ENCODE results near the gene CACNB2. TPM values are rescaled to one million over a fixed set of nuclear protein-coding genes. Genes with fewer than 3 reads are reported as not detected.

Gene CACNB2
- polyA plus RNA-seq, 2 of the 4 experiments (the other 2 are of a cell fraction): not detected

- WGBS (ENCODE audit: missing lambda C conversion rate): 21% methylated on average over 4 of the region's 4 CpGs
- no peak for TF ChIP-seq RARB (CRISPR knock-in tag; IDR thresholded peaks at IDR 0.05)
- TF ChIP-seq, protein P1, sequence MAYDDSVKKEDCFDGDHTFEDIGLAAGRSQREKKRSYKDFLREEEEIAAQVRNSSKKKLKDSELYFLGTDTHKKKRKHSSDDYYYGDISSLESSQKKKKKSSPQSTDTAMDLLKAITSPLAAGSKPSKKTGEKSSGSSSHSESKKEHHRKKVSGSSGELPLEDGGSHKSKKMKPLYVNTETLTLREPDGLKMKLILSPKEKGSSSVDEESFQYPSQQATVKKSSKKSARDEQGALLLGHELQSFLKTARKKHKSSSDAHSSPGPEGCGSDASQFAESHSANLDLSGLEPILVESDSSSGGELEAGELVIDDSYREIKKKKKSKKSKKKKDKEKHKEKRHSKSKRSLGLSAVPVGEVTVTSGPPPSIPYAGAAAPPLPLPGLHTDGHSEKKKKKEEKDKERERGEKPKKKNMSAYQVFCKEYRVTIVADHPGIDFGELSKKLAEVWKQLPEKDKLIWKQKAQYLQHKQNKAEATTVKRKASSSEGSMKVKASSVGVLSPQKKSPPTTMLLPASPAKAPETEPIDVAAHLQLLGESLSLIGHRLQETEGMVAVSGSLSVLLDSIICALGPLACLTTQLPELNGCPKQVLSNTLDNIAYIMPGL (CRISPR knock-in tag; IDR thresholded peaks at IDR 0.05; ENCODE audit: borderline replicate concordance): no peak
- no peak for TF ChIP-seq FOSB (CRISPR knock-in tag; IDR thresholded peaks at IDR 0.05)
- no peak for TF ChIP-seq CHD4 (IDR thresholded peaks at IDR 0.05; ENCODE audit: borderline replicate concordance)
- no peak for TF ChIP-seq KDM5A (IDR thresholded peaks at IDR 0.05)
- Histone ChIP-seq H3K9me3 (no peaks in the 10 kb centered on the region), H3K4me3 (no peak overlapping the region), H3K4me2 (no peak overlapping the region), H3K27ac (no peak overlapping the region), H3K4me1 (no peaks in the 10 kb centered on the region)
- ChIA-PET POLR2A (no interaction called here), CTCF (interaction anchor here (0.6 to 1.0 kb wide), 2 partner anchors 12 to 92 kb away, joined by 3 to 4 read pairs; no protein-coding TSS in a partner anchor)
- no peak for FAIRE-seq
- no peak for DNase-seq (ENCODE audit: low read depth in 1 of 2, low spot score in 1 of 2)
- no peak for ATAC-seq
Observed at GRCh38 chr10:18254692-18255091, 114.5 kb downstream of the CACNB2 start.

DNA sequence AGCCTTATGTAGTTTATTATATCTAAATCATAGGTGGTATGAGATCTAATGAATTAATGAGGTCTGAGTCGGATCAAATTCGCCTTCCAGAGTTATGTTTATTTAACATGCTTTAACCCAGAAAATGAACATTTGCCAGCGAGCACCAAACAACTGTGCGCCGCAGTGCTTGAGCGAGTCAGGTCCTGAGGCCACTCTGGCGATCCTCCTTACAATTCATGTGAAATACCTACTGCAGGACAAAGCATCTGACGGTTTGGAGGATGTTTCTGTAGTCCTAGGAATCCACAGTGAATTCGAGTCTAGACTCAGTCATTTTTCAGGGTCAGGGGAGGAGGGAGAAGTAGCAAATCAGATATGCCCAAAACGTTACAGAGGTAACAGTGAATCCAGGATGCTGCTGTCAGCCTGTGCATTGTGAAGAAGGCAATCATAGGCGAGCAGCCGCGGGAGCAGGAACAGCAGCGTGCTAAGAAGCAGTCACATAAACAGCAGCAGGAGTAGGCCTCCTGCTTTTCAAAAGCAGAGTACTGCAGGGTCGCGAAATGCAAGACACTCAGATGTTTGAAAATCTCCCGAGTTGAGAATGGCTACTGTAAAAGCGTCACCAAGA is 120.2 kb downstream of the CACNB2 start:
- Histone ChIP-seq H3K4me3 (no peak overlapping the region), H3K4me2 (no peak overlapping the region), H3K4me1 (no peaks in the 10 kb centered on the region), H3K27ac (no peak overlapping the region), H3K9me3 (no peaks in the 10 kb centered on the region)
- 32% methylated on average over 18 of the region's 18 CpGs for WGBS (ENCODE audit: missing lambda C conversion rate)
- FAIRE-seq (no peak), DNase-seq (ENCODE audit: low read depth in 1 of 2, low spot score in 1 of 2) (no peak), ATAC-seq (no peak)
- POLR2A ChIA-PET: no interaction called here
- TF ChIP-seq FOSL2 (IDR thresholded peaks at IDR 0.05) (no peak), FOSL2 (CRISPR knock-in tag; IDR thresholded peaks at IDR 0.05) (no peak), MAZ (IDR thresholded peaks at IDR 0.05; ENCODE audit: borderline replicate concordance, low read depth, low read length) (no peak), ZC3H11A (IDR thresholded peaks at IDR 0.05) (no peak), ESRRA (IDR thresholded peaks at IDR 0.05; ENCODE audit: borderline replicate concordance, low read length) (no peak), GATA3 (IDR thresholded peaks at IDR 0.05; ENCODE audit: borderline replicate concordance) (no peak), ZNF302 (CRISPR knock-in tag; IDR thresholded peaks at IDR 0.05) (no peak), ATOH8 (CRISPR knock-in tag; IDR thresholded peaks at IDR 0.05; ENCODE audit: low read depth) (no peak)
- TF ChIP-seq, protein P1 (CRISPR knock-in tag; IDR thresholded peaks at IDR 0.05; ENCODE audit: borderline replicate concordance): no peak
- CTCF ChIA-PET: interaction anchor here (0.6 to 1.1 kb wide), 2 partner anchors 21 to 411 kb away, joined by 3 read pairs; no protein-coding TSS in a partner anchor

DNA sequence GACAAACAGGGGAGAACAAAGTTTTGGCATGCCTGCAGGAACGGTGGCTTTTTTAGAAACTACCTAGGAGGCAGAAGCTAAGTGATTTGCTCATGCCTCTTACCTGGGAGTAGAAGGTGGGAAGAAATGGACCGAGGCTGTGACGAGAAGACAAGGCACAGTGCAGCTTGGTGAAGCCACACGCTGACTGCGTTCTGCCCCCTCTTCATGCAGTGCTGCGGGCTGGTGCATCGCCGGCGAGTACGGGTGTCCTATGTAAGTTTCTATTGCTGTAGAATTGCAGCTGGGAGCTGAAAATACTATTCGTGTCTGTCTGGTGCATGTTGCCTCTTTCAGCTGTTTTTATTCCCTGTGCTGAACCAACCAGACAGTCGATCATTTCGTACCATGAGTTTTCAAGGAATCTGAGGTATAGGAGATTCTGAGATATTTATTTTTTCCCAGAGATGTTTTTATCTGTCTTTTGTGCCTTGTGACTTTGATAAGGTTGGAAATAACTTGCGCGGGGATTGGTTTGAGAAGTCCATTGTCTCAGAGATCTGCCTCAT is 120.9 kb downstream of the CACNB2 start:
- ATAC-seq: no peak
- ChIA-PET CTCF (interaction anchor here (1.1 kb wide), 1 partner anchor 21 kb away, joined by 3 read pairs; no protein-coding TSS in a partner anchor), POLR2A (no interaction called here)
- Histone ChIP-seq H3K9me3 (no peaks in the 10 kb centered on the region), H3K4me1 (no peaks in the 10 kb centered on the region), H3K27ac (no peak overlapping the region), H3K4me3 (no peak overlapping the region), H3K4me2 (no peak overlapping the region)
- DNase-seq (ENCODE audit: low read depth in 1 of 2, low spot score in 1 of 2): no peak
- TF ChIP-seq, protein P2, sequence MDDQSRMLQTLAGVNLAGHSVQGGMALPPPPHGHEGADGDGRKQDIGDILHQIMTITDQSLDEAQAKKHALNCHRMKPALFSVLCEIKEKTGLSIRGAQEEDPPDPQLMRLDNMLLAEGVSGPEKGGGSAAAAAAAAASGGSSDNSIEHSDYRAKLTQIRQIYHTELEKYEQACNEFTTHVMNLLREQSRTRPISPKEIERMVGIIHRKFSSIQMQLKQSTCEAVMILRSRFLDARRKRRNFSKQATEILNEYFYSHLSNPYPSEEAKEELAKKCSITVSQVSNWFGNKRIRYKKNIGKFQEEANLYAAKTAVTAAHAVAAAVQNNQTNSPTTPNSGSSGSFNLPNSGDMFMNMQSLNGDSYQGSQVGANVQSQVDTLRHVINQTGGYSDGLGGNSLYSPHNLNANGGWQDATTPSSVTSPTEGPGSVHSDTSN (IDR thresholded peaks at IDR 0.05): no peak
- TF ChIP-seq RCOR1 (IDR thresholded peaks at IDR 0.05; ENCODE audit: low read depth, low read length) (no peak), EHMT2 (IDR thresholded peaks at IDR 0.05; ENCODE audit: low read depth) (no peak), JUN (IDR thresholded peaks at IDR 0.05) (no peak), USF2 (IDR thresholded peaks at IDR 0.05) (no peak)
- TF ChIP-seq, protein P3, sequence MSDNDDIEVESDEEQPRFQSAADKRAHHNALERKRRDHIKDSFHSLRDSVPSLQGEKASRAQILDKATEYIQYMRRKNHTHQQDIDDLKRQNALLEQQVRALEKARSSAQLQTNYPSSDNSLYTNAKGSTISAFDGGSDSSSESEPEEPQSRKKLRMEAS (IDR thresholded peaks at IDR 0.05): no peak
- 49% methylated on average over 15 of the region's 15 CpGs for WGBS (ENCODE audit: missing lambda C conversion rate)
- FAIRE-seq: no peak

Measured in A549 (cell line).